OCI-LY1 (cell line): ENCODE results near the gene PARD3B.

Experiments
- H2AFZ ChIP-seq: fragments of 200-600 bp; sonication (generic), shearing (Covaris generic); 2 replicates; pipeline ENCODE4 v1.6.0; 2014; ENCODE audit warnings: antibody characterized with exemption, mild to moderate bottlenecking, low read length
- H3F3A ChIP-seq: fragments of 200-600 bp; sonication (generic), shearing (Covaris generic); 2 replicates; pipeline ENCODE4 v1.6.0; 2014; ENCODE audit warnings: mild to moderate bottlenecking, antibody characterized with exemption, low read length, moderate library complexity; ENCODE audit not compliant: insufficient read depth
- H3K27ac ChIP-seq: fragments of 200-600 bp; sonication (generic); 2 replicates; pipeline ENCODE4 v1.5.1; 2014; ENCODE audit warnings: low read length, mixed run types, mild to moderate bottlenecking, low read depth; ENCODE audit not compliant: poor library complexity, severe bottlenecking
- H3K27me3 ChIP-seq: fragments of 200-600 bp; sonication (generic); 2 replicates; pipeline ENCODE4 v1.6.0; 2014; ENCODE audit warnings: antibody characterized with exemption, mild to moderate bottlenecking, low read length, moderate library complexity; ENCODE audit not compliant: insufficient read depth
- H3K36me3 ChIP-seq: fragments of 200-600 bp; sonication (generic); 2 replicates; pipeline ENCODE4 v1.6.1; 2014; ENCODE audit warnings: mild to moderate bottlenecking, antibody characterized with exemption, low read length, moderate library complexity, mixed read lengths; ENCODE audit not compliant: insufficient read depth
- H3K4me1 ChIP-seq: fragments of 200-600 bp; sonication (generic); 2 replicates; pipeline ENCODE4 v1.5.1; 2014; ENCODE audit warnings: mild to moderate bottlenecking, low read length, moderate library complexity; ENCODE audit not compliant: insufficient read depth, severe bottlenecking
- H3K4me2 ChIP-seq: fragments of 200-600 bp; sonication (generic), shearing (Covaris generic); 2 replicates; pipeline ENCODE4 v1.6.1; 2014; ENCODE audit warnings: low read length
- H3K4me3 ChIP-seq: fragments of 200-600 bp; sonication (generic); 2 replicates; pipeline ENCODE4 v1.5.1; 2014; ENCODE audit warnings: low read length, low read depth, mild to moderate bottlenecking, mixed read lengths; ENCODE audit not compliant: poor library complexity, severe bottlenecking
- H3K79me2 ChIP-seq: fragments of 200-600 bp; shearing (Covaris generic); 2 replicates; pipeline ENCODE4 v1.6.1; 2016; ENCODE audit warnings: mixed run types, low read length, mixed read lengths; ENCODE audit not compliant: insufficient read depth
- H3K9ac ChIP-seq: fragments of 200-600 bp; sonication (generic), shearing (Covaris generic); 2 replicates; pipeline ENCODE4 v1.6.1; 2014; ENCODE audit warnings: mild to moderate bottlenecking, low read length, mixed read lengths
- H3K9me2 ChIP-seq: fragments of 200-600 bp; sonication (generic), shearing (Covaris generic); 2 replicates; pipeline ENCODE4 v1.6.1; 2014; ENCODE audit warnings: low read depth, mild to moderate bottlenecking, low read length, mixed read lengths
- H3K9me3 ChIP-seq: fragments of 200-600 bp; shearing (Covaris generic); 2 replicates; pipeline ENCODE4 v1.6.1; 2014; ENCODE audit warnings: low read length, mixed read lengths
- H4K20me1 ChIP-seq: fragments of 200-600 bp; sonication (generic), shearing (Covaris generic); 2 replicates; pipeline ENCODE4 v1.6.0; 2016; ENCODE audit warnings: mild to moderate bottlenecking, low read length; ENCODE audit not compliant: insufficient read depth
- CTCF ChIP-seq: fragments of 200-600 bp; sonication (generic), shearing (Covaris generic); IDR thresholded peaks from 2 replicates; pipeline ENCODE4 v1.5.1; 2017; ENCODE audit warnings: mild to moderate bottlenecking, antibody characterized with exemption, low read length, moderate library complexity, mixed read lengths
- EZH2 ChIP-seq: fragments of 200-600 bp; sonication (generic), shearing (Covaris generic); IDR thresholded peaks from 2 replicates; pipeline ENCODE4 v1.8.0; 2017; ENCODE audit warnings: borderline replicate concordance, mixed run types, mild to moderate bottlenecking, antibody characterized with exemption, low read length, moderate library complexity, mixed read lengths

The PARD3B gene

GRCh38 chr2:204842068-204842467 lies 296.8 kb downstream of the PARD3B start:
- no peak overlapping the region for H3K27ac ChIP-seq
- no peaks in the 10 kb centered on the region for H3K9me3 ChIP-seq

GRCh38 chr2:204842661-204843485 lies 297.6 kb downstream of the PARD3B start:
- H2AFZ ChIP-seq, result no peak overlapping the region
- H3K79me2 ChIP-seq, result no peaks in the 10 kb centered on the region
- H3K4me2 ChIP-seq, result no peak overlapping the region
- TF ChIP-seq CTCF (no peak), EZH2 (no peak)
- no peak overlapping the region for H3K27ac ChIP-seq
- H3K4me1 ChIP-seq, result no peaks in the 10 kb centered on the region
- no peaks in the 10 kb centered on the region for H3K9me3 ChIP-seq
- H3K36me3 ChIP-seq, result no peaks in the 10 kb centered on the region
- no peaks in the 10 kb centered on the region for H3F3A ChIP-seq
- H4K20me1 ChIP-seq, result no peaks in the 10 kb centered on the region
- H3K9me2 ChIP-seq, result no peaks in the 10 kb centered on the region
- H3K27me3 ChIP-seq, result no peaks in the 10 kb centered on the region
- no peak overlapping the region for H3K9ac ChIP-seq
- H3K4me3 ChIP-seq, result no peak overlapping the region

More at GRCh38 chr2:204842068-204842467, 296.8 kb downstream of the PARD3B start:
- no peak for TF ChIP-seq CTCF
- TF ChIP-seq EZH2, result no peak
- H3K9me2 ChIP-seq, result no peaks in the 10 kb centered on the region
- no peaks in the 10 kb centered on the region for H3K36me3 ChIP-seq
- no peaks in the 10 kb centered on the region for H3K79me2 ChIP-seq
- H4K20me1 ChIP-seq, result no peaks in the 10 kb centered on the region
- no peak overlapping the region for H3K4me3 ChIP-seq
- H3K4me1 ChIP-seq, result no peaks in the 10 kb centered on the region
- H3K9ac ChIP-seq, result no peak overlapping the region
- H3K4me2 ChIP-seq, result no peak overlapping the region
- H3F3A ChIP-seq, result no peaks in the 10 kb centered on the region
- no peak overlapping the region for H2AFZ ChIP-seq
- no peaks in the 10 kb centered on the region for H3K27me3 ChIP-seq

DNA sequence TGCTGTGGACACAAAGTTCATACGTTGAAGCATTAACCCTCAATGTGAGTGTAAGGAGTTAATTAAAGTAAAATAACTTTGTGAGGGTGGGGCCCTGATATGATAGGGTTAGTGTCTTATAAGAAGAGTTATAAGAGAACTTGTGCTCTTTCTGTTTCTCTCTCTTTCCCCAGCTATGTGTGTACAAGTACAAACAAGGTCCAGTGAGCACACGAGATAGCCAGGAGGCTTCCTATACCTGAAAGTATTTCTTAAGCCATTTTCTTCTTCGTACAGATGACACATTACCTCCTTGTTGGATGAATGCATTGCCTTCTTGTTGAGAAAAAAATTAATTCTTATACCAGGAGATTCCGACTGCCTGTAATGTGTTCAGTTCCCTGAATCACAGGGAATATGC lies 301.2 kb downstream of the PARD3B start:
- Histone ChIP-seq H3K4me2 (no peak overlapping the region), H3K9me3 (no peaks in the 10 kb centered on the region)

More for the DNA sequence above, 301.2 kb downstream of the PARD3B start:
- no peaks in the 10 kb centered on the region for H3K4me1 ChIP-seq
- H4K20me1 ChIP-seq, result no peaks in the 10 kb centered on the region
- H2AFZ ChIP-seq, result no peak overlapping the region
- H3K27ac ChIP-seq, result no peak overlapping the region
- H3F3A ChIP-seq, result no peaks in the 10 kb centered on the region
- H3K27me3 ChIP-seq, result no peaks in the 10 kb centered on the region
- no peak overlapping the region for H3K4me3 ChIP-seq
- H3K79me2 ChIP-seq, result no peaks in the 10 kb centered on the region
- H3K36me3 ChIP-seq, result no peaks in the 10 kb centered on the region
- H3K9me2 ChIP-seq, result no peaks in the 10 kb centered on the region
- H3K9ac ChIP-seq, result no peak overlapping the region
- TF ChIP-seq EZH2 (no peak), CTCF (no peak)
